Activated naive CD8-positive, alpha-beta T cell treated with anti-CD3 and anti-CD28 coated beads, Interleukin-2, amount 50 U/mL, for 16 hours (primary cell): Measurements from ENCODE around the gene RANBP17.
"Not testable (repeated sequence)": the region's sequence is repeated elsewhere in the genome, so short reads cannot be mapped to it uniquely, and the experiment has no call there.

Experiments used
- DNase-seq: peaks from one replicate; pipeline ENCODE4 v3.0.0-alpha.2; 2020; ENCODE audit warnings: low read depth, low spot score

Gene RANBP17

GRCh38 chr5:170861917-170862766 lies at the start of gene RANBP17:
RANBP17 (plus strand) TSS chr5:170862018.
- DNase-seq: no peak

- DNase-seq: no peak
Observed at GRCh38 chr5:170813231-170813630, 48.6 kb upstream of the RANBP17 start.

GRCh38 chr5:170817195-170817594 lies 44.6 kb upstream of the RANBP17 start:
- no peak for DNase-seq

- DNase-seq: no peak
Observed at GRCh38 chr5:170818232-170818631, 43.6 kb upstream of the RANBP17 start.

GRCh38 chr5:170819824-170820223 lies 42.0 kb upstream of the RANBP17 start:
- no peak for DNase-seq

- DNase-seq: no peak
Observed at GRCh38 chr5:170821257-170821800, 40.5 kb upstream of the RANBP17 start.

- DNase-seq: no peak
Observed at GRCh38 chr5:170826117-170826516, 35.7 kb upstream of the RANBP17 start.

GRCh38 chr5:170832241-170832640 lies 29.6 kb upstream of the RANBP17 start:
- no peak for DNase-seq

GRCh38 chr5:170833981-170834380 lies 27.8 kb upstream of the RANBP17 start:
- not testable (repeated sequence) for DNase-seq

GRCh38 chr5:170836226-170836625 lies 25.6 kb upstream of the RANBP17 start:
- no peak for DNase-seq

GRCh38 chr5:170843870-170844269 lies 17.9 kb upstream of the RANBP17 start:
- no peak for DNase-seq

GRCh38 chr5:170844651-170845050 lies 17.2 kb upstream of the RANBP17 start:
- no peak for DNase-seq

- DNase-seq: no peak
Observed at GRCh38 chr5:170846416-170846815, 15.4 kb upstream of the RANBP17 start.

GRCh38 chr5:170846846-170847245 lies 15.0 kb upstream of the RANBP17 start:
- no peak for DNase-seq

GRCh38 chr5:170848033-170848432 lies 13.8 kb upstream of the RANBP17 start:
- no peak for DNase-seq

- no peak for DNase-seq
Observed at GRCh38 chr5:170849374-170849773, 12.4 kb upstream of the RANBP17 start.

GRCh38 chr5:170854566-170854965 lies 7.3 kb upstream of the RANBP17 start:
- no peak for DNase-seq

- no peak for DNase-seq
Observed at GRCh38 chr5:170857066-170857465, 4.8 kb upstream of the RANBP17 start.

- DNase-seq: no peak
Observed at GRCh38 chr5:170860415-170860814, 1.4 kb upstream of the RANBP17 start.

GRCh38 chr5:170860818-170861666 lies 776 bp upstream of the RANBP17 start:
- no peak for DNase-seq

- no peak for DNase-seq
Observed at GRCh38 chr5:170861667-170861916, 226 bp upstream of the RANBP17 start.

GRCh38 chr5:170863646-170864045 lies 1.8 kb downstream of the RANBP17 start:
- DNase-seq: no peak

GRCh38 chr5:170865622-170866021 lies 3.8 kb downstream of the RANBP17 start:
- no peak for DNase-seq
